Thoracic aorta (tissue), 2 donors: ENCODE results near the gene REC8. TPM values are rescaled to one million over a fixed set of nuclear protein-coding genes. Genes with fewer than 3 reads are reported as not detected.

Experiments
- ATAC-seq: fragments of 150-250 bp; one replicate; pipeline ENCODE4 v1.8.0; 2017; ENCODE audit warnings: low read depth; ENCODE audit not compliant: insufficient number of reproducible peaks, low FRiP score
- DNase-seq: peaks from one replicate; pipeline ENCODE4 v3.0.0-alpha.2; 2020; ENCODE audit warnings: low spot score
- H3K27ac ChIP-seq, 2 donors: fragments of 200-600 bp; sonication (generic); 1 replicate in 1 of 2; 2 replicates in 1 of 2; pipeline ENCODE4 v1.5.1; 2016; ENCODE audit warnings: mild to moderate bottlenecking in 2 of 2, moderate library complexity in 2 of 2
- H3K27me3 ChIP-seq: fragments of 200-600 bp; sonication (generic); replicated peaks from 2 replicates; pipeline ENCODE4 v1.6.0; 2016; ENCODE audit warnings: mild to moderate bottlenecking; ENCODE audit not compliant: insufficient read depth
- H3K36me3 ChIP-seq: fragments of 200-600 bp; sonication (generic); one replicate; pipeline ENCODE4 v1.5.1; 2016
- H3K4me1 ChIP-seq, 2 donors: fragments of 200-600 bp; sonication (generic); 1 replicate in 1 of 2; 2 replicates in 1 of 2; pipeline versions ENCODE4 v1.5.1 to v1.6.0; 2016; ENCODE audit warnings: low read depth in 2 of 2, mild to moderate bottlenecking in 1 of 2; ENCODE audit not compliant: control insufficient read depth in 1 of 2
- H3K4me3 ChIP-seq: fragments of 200-600 bp; sonication (generic); 2 replicates; pipeline ENCODE4 v1.5.1; 2016; ENCODE audit warnings: mild to moderate bottlenecking
- H3K9me3 ChIP-seq: fragments of 200-600 bp; sonication (generic); 2 replicates; pipeline ENCODE4 v1.5.1; 2016
- CTCF ChIP-seq: fragments of 200-600 bp; sonication (generic); IDR thresholded peaks from one replicate; pipeline ENCODE4 v1.5.1; 2019; ENCODE audit warnings: antibody characterized with exemption
- total RNA-seq, 2 donors: library from RNA; depleted of rRNA; stranded (reverse); fragments of >200 nt; gene quantifications; one replicate each; pipeline versions ENCODE4 v1.1.0 to v1.2.3, GENCODE V29; 2016

Gene REC8
- total RNA-seq, 2 donors from 2014 or later: 13.1 to 23.6 TPM

- ATAC-seq: no peak
- Histone ChIP-seq H3K36me3 (peaks cover 7% of the 10 kb centered on the region), H3K27me3 (no peaks in the 10 kb centered on the region), H3K4me3 (no peak overlapping the region), H3K27ac (no peak overlapping the region), H3K4me1 (no peaks in the 10 kb centered on the region), H3K9me3 (no peaks in the 10 kb centered on the region)
- DNase-seq: no peak
- TF ChIP-seq CTCF: no peak
These were observed 44.2 kb upstream of the REC8 start for GRCh38 chr14:24127673-24128072.

- no peak for TF ChIP-seq CTCF
- Histone ChIP-seq H3K4me3 (no peak overlapping the region), H3K4me1 (no peaks in the 10 kb centered on the region), H3K27me3 (no peaks in the 10 kb centered on the region), H3K9me3 (no peaks in the 10 kb centered on the region), H3K36me3 (no peaks in the 10 kb centered on the region), H3K27ac (no peak overlapping the region)
- ATAC-seq (no peak), DNase-seq (no peak)
These were observed 42.4 kb upstream of the REC8 start for GRCh38 chr14:24129410-24129998.

GRCh38 chr14:24130380-24130716 lies 41.5 kb upstream of the REC8 start, which contains the start of gene FITM1:
Gene FITM1 (plus strand): TSS chr14:24130659. CDS start chr14:24131564, 905 bp downstream.
- TF ChIP-seq CTCF: no peak
- H3K27me3 ChIP-seq: no peaks in the 10 kb centered on the region
- peaks cover 0 to 3% of the 10 kb centered on the region in 2 donors for H3K4me1 ChIP-seq
- no peaks in the 10 kb centered on the region for H3K9me3 ChIP-seq
- no peak for ATAC-seq
- H3K36me3 ChIP-seq: no peaks in the 10 kb centered on the region
- no peak for DNase-seq
- no peak within 1 kb of the TSS for H3K4me3 ChIP-seq
- no peak within 1 kb of the TSS for H3K27ac ChIP-seq

GRCh38 chr14:24130717-24131548 lies 40.9 kb upstream of the REC8 start:
- no peaks in the 10 kb centered on the region for H3K9me3 ChIP-seq
- no peaks in the 10 kb centered on the region for H3K27me3 ChIP-seq
- H3K4me1 ChIP-seq: peaks cover 0 to 6% of the 10 kb centered on the region in 2 donors
- TF ChIP-seq CTCF: no peak
- H3K27ac ChIP-seq: no peak overlapping the region
- no peak overlapping the region for H3K4me3 ChIP-seq
- ATAC-seq: no peak
- no peak for DNase-seq
- no peaks in the 10 kb centered on the region for H3K36me3 ChIP-seq

GRCh38 chr14:24131549-24131966 lies 40.3 kb upstream of the REC8 start:
- no peak overlapping the region for H3K27ac ChIP-seq
- ATAC-seq: no peak
- DNase-seq: no peak
- H3K9me3 ChIP-seq: no peaks in the 10 kb centered on the region
- no peak for TF ChIP-seq CTCF
- no peak overlapping the region for H3K4me3 ChIP-seq
- H3K4me1 ChIP-seq: peaks cover under 1 to 7% of the 10 kb centered on the region in 2 donors
- H3K36me3 ChIP-seq: no peaks in the 10 kb centered on the region
- H3K27me3 ChIP-seq: no peaks in the 10 kb centered on the region
